Renal pelvis (tissue), 4 donors: ENCODE data around the gene KRT79. TPM values are rescaled to one million over a fixed set of nuclear protein-coding genes. Genes with fewer than 3 reads are reported as not detected.
"Not testable (repeated sequence)": the region's sequence is repeated elsewhere in the genome, so short reads cannot be mapped to it uniquely, and the experiment has no call there.

ENCODE experiments used
- DNase-seq: peaks from one replicate; pipeline ENCODE4 v3.0.0-alpha.2; 2013
- polyA plus RNA-seq, 3 donors: library from polyadenylated mRNA; unstranded; fragments of 120-200 nt; gene quantifications; one replicate each; pipeline ENCODE4 v1.2.1, GENCODE V29; 2013; ENCODE audit not compliant: insufficient read length in 3 of 3

The KRT79 gene
- polyA plus RNA-seq, 3 donors: not detected

DNA sequence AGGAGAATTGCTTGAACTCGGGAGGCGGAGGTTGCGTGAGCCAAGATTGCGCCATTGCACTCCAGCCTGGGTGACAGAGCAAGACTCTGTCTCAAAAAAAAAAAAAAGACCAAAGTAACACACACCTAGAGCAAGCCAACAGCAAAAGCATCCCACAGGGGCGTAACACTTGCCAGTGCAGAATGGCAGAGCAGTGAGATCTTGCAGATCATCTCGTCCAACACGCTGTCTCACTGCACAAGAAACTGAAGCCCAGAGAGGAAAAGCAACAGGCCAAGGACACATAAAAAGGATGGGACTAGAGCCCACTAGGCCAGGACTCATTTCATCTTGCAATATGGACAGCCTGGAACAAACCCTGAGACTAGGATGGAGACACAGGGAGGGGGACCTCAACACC is 27.4 kb upstream of the KRT79 start:
- DNase-seq: no peak

DNA sequence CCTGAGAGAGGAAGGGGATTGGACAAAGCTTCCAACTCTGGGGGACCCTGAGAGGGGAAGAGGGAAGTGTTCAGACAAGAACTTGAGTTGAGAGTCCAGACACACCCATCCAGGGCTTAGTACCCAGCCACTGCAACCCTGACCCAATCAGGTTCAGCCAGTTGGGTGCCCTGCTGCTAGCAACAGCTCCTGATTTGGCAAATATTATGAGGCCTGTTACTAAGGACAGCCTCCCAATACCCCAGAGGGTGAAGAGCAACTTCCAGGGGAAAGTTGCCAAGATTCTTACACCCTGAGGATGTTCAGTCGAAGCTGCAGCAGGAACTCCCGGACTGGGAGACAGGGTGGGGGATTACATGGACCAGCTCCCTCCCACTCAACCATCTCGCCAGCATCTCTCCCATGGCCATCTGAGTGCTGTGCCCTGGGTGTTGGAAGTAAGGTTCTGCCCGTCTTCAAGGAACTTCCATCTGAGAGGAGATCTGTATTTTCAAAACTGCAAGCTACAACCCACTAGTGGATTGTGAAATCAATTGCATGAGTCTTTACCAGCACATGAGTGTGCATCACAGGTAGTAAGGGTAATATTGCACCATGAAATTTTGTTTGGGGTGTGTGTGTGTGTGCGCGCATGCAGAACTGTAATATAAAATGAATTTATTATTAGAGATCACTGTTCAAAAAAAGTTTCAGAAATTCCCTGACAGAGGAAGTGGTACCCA is 26.2 kb upstream of the KRT79 start:
- no peak for DNase-seq

DNA sequence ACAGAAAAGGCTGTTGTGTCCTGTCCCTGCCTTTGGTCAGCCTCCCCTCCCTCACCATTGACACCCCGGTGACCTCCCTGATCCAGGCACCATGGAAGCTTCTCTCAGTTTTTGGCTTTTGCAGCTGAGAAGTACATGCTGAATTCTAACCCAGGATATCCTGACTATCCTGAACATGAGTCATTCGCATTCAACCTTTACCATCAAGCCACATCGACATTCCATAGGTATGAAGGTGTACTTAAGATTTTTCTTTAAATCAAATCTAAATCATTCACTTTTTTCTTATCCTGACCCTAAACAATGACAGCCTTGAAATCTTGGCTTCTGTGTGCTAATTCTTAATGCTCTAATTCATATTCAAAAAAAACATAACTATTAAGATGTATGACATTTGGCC is 23.4 kb upstream of the KRT79 start:
- DNase-seq: no peak

DNA sequence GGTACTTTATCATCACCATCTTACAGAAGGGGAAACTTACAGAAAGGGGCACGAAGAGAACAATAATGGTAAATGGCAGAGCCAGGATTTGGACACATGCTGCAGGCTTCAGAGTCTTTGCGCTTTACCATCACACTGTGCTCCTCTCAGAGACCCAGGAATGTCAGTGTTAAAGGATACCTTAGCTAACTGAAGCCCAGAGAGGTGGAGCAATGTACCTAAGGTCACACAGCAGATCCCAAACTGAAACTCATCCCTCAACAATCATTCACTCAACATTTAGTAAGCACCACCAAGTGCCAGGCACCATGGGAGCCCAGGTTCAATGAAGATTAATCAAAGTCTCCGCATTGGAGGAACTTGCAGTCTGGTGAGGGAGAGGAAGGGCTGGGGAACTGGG is 22.7 kb upstream of the KRT79 start:
- no peak for DNase-seq

DNA sequence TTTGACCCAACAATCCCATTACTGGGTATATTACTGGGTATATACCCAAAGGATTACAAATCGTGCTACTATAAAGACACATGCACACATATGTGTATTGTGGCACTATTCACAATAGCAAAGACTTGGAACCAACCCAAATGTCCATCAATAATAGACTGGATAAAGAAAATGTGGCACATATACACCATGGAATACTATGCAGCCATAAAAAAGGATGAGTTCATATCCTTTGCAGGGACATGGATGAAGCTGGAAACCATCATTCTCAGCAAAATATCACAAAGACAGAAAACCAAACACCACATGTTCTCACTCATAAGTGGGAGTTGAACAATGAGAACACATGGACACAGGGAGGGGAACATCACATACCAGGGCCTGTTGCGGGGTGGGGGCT is 22.0 kb upstream of the KRT79 start:
- not testable (repeated sequence) for DNase-seq

DNA sequence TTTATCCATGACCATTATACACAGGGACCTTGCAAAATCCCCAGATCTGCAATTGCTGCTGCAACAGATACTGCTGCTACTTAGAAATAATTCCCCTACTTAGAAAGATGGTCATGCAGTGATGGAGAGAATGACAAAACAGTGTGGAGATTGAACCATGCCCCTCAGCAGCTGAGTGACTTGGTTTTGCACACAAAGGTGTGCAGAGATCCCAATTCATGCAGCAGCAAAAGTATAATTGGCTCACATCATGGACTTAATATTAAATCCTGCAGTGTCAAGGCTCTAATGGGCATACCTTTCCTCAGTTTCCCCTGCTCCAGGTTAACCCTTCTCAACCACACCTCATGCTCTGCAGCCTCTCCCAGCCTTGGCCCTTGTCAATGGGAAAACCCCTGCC is 17.7 kb upstream of the KRT79 start:
- DNase-seq: no peak

DNA sequence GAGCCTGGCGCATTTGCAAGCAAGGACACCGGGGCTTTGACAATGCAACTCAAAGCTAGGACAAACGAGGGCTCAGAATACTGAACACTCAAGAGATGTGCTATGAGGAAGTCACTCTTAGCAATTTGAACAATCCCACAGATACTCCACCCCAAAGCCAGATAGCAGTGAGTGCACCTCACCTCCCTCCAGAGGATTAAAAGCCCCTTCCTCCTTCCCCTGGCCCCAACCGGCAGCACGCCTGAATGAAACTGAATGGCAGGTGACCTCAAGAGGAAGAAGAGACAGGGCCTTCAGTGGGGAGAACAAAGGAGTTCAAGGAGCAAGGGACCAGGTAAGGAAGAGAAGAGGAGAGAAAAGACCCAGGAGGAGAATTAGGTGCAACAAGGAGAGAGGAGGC is 16.6 kb upstream of the KRT79 start:
- no peak for DNase-seq

DNA sequence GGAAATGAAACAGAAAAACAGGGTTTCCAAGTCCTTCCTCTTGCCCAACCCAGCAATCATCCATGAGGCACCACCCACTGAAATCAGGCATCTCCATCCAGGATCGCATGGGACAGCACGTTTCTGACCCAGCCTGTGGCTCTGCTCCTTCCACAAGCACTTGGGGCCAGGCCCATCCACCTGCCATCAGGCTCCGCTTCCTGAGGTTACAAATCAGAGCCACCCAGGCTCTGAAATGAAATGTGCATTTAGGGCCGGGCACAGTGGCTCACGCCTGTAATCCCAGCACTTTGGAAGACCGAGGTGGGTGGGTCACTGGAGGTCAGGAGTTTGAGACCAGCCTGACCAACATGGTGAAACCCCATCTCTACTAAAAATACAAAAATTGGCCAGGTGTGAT is 15.4 kb upstream of the KRT79 start:
- no peak for DNase-seq

DNA sequence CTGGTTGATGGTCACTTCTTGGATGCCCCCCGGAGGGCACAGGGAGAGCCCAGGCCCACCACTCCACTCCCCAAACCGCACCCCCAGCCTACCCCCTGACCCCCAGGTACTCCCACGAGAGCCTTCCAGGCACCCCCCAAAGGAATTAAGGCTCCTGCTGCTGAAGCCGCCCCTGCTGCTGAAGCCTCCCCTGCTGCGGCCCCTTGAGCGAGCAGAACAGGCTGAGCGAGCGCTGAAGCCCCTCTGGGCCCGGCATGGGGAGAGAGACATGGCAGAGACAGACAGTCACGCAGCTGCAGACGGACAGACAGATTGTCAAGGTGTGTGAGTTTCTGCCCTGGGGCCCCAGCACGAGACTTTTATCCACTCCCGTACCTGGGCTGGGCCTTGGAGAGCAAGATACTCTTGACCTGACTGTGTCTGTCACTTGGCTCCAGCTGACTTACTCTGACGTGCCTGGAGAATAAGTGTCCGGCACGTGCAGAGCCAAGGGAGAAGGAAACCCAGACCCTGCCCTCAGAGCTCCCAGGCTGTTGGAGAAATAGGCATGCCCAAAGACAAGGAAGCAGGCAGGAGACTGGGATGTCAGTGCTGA is 14.6 kb upstream of the KRT79 start, which contains the start of gene KRT78:
KRT78 (minus strand) TSS at position 334 of the 595 bp plus-strand sequence; CDS start at position 270, 64 bp downstream.
- DNase-seq: no peak

DNA sequence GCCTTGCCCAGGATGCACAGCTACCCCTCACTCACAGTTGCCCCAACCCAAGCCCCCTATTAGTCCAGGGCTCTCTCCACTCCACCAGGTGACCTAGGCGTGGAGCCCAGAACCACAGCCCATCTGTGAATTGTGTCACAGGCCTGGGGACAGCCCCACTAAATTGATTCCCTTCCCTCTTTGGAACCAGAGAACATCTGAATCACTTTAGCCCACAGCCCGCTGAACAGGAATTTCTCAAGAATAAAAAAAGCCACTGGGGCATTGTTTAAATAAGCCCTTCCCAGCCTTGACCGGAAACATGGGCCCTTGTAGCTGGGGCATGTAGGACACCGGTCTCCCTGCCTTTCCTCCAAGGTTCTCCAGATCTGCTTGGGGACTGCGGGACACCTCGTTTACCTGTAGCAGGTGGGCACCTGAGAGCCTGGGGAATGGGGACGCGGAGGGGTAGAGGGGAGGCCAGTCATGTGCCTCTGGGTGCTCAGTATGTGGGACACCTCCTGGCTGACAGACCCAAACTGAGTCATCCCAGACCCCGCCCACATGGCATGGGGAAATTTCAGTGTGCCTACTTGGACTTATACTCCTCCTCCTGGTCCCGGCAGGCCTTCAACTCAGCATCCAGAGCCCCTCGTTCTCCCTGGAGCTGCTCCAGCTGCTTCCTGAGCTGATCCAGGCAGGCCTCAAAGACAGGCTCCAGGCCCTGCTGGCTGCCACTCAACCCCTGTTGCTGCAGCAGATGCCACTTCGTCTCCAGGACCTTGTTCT is 13.4 kb upstream of the KRT79 start:
- DNase-seq: no peak

DNA sequence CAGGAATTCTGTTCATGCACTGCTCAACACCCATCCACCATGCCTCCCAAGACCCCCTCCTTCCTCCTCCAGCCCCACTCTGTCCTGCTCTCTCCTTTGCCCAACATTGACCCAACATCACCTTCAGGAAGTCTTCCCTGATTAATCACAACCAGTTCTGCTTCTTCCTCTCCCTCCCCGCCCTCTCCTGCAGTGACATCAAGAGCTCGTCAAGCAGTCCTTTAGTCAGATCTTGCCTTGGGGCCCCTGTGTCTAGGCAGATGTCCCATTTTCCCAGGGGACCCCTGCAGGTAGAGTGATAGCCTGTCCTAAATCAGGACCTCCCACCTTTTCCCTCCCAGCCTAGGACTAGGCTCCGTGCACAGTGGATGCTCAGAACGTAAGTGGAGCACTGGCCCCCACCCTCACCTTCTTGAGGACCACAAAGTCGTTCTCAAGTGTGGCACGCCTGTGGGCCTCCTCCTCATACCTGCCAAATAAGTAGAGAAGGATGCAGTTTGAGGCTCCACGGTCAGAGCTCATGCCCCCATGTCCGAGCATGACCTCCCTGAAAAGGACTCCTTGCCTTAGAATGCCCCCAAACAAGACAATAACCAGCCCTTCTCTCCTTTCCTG is 12.4 kb upstream of the KRT79 start:
- no peak for DNase-seq

DNA sequence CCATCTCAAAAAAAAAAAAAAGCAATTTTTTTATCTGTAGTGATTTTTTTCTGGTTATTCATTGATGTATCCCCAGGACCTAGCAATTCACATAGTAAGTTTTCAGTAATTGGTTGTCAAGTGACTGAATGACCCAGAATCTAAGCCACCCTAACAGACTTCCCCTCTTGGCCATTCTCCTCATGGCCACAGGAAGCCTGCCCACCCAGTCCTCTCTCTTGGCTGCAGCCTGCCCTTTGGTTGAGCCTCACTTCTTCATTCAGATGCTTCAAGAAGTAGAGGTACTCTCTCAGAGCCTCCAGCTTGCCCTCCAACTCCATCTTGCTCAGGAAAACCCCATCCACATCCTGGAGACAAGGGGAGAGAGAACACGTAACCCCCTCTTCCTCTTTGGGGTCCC is 11.8 kb upstream of the KRT79 start:
- no peak for DNase-seq

DNA sequence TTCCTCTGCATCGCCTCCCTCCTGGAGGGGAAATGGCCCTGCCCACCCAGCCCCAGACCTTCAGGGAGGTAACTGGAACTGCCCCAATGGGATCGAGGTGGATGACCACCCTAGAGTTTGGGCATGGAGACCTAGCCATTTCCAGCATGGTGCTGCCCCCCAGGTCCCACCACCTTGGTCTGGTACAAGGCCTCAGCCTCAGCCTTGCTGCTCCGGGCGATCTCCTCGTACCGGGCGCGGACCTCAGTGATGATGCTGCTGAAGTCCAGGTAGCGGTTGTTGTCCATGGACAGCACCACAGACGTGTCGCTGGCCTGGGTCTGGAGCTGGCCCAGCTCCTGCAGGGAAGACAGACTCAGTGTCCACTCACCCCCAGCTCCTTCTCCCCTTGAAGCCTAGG is 10.3 kb upstream of the KRT79 start:
- no peak for DNase-seq

DNA sequence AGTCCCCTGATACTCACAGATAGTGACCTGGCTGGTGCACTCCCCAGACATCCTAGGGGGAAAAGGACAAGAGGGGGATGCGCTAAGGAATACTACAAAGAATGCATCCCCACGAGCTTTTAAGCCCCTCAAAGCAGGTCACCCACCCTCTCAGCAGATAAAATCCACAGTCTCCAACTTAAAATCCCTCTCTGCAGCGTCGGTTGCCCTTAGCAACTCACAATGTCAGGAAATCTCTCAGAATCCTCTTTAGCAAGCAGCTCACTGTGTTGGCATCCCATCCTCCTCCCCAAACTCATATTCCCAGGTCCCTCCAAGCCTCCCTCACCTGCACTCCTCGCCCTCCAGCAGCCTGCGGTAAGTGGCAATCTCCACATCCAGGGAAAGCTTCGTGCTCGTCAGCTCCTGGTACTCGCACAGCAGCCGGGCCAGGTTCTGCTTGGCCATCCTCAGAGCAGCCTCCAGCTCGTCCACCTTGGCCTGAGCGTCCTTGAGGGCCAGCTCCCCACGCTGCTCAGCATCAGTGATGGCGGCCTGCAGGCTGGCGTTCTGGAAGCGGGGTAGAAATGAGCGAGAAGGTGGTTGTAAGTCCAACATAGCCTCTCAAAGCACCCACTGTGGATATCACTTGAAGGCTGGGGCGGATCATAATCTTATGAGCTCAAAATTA is 5.5 kb upstream of the KRT79 start:
- DNase-seq: no peak

DNA sequence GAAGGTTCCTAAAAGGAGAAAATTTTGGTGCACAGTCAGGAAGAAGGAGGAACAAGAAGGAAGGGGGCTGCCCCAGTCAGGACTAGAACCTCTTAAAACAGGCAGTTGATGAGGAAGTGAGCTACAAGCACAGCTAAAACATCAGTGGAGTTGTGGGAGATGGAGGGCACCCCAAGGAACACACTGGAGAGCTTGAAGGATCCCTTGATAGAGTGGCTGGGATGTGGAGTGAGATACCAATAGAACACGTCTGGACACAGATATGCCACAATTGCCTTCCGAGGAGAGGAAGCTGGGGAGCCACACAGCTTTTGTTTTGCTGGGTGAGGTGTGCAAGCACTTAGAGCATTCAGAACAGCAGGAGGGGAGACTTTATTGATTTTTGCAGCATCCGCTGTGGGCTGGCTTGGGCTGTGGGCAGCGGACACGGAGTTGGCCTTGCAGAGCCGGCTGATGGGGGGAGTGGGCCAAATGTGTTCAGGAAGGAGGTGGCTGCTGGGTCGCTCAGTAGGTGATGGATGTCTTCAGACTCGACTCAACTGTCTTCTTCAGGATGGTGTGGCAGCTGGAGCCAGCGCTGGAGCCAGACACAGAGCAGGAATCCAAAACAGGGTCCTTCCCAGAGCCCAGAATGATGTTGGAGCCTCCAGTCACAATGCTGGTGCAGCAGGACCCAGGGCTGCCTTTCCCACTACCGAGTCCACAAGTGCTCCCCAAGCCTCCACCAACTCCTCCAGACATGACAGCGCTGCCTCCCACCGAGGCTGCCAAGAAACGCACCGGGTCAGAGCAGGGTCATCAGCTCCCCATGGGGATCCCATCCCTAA is 4.7 kb upstream of the KRT79 start:
- no peak for DNase-seq

DNA sequence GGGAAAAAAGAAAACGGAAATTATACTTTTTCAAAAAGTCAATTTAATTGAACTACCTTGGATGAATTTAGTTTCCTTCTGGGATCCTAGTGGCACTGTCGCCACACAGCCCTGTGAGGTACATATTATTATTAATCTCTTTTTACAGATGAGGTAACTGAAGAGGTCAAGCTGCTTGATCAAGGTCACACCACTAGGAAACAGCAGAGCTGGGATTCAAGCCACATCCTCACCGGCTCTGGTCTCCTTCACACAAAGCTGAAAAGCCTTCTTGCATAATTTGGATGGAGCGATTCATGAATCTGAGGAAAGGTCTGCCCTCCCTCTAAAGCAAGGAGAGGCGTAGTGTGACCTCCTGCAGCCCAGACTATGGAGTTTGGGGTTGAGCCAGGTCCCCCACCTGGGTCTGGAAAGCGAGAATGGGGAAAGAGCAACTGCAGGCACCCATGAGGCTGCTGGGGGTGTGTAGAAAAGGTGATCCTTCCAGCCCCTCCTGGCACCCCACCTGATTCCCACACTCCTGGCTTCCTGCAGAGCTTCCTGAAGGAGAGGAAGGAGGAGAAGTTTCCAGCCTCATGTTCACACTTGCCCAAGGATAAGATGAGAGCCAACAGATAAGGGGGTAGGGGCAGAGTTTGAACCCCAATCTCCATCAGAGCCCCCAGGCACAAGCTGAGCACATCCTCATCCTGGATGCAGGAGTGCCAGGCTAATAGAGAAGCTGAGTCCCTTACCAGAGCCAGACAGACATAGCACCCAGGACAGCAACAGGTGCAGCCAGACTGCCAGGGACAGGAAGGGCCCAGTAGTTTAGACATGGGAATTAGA is 3.9 kb upstream of the KRT79 start:
- no peak for DNase-seq

DNA sequence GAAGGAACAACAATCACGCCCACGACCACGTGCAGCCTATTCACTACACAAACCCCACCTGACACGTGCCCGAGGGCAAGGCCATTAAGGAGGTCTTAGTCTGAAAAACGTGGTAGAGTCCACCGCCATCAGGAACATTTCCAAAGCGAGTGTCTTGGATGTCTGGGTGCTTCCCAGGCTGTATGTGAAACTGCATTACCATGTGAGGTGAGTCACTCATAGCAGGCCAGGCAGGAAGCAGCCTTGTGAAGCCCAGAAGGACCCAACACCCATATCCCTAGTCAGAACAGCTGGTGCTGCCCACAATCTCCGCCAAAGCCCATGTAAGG is 3.3 kb upstream of the KRT79 start:
- DNase-seq: no peak

DNA sequence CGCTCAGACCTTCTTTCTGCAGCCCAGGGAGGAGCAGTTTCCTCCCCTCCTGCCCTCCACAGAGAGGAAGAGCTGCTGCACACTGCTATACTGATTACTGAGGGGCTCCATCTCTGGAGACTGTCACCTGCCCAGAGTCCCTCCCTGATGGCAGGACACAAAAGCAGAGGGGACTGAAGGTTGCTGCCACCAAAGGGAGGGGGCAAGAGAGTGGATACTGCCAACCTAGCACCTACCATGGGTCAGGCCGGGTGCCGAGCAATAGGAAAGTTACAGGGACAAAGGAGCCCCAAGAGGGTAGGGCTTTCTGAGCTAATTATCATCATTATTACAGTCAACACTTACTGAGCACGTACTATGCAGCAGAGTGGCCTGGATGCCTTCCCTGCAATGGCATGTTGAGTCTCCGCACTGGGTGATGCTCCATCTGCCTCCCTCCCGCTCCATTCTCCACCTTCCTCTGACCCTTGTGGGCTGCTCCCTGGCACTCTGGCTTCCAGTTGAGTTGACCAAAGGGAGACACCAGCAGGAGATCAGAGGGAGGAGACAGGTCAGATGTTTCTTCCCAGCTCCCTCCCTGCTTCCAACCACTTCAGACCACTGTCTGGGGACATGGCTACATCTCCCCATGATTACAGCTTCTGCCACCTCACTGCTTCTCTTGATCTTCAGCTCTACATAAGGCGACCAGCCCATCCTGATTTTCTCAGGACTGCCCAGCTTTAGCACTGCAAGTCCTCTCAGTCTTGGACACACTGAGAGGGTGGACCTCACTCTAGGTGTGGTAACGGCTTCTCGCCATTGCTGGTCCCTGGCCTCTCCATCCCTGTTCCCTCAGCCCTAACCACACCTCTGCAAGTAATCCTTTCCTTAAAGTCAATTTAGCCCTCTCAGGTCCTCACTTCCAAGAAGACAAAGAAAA is 2.6 kb upstream of the KRT79 start:
- no peak for DNase-seq

DNA sequence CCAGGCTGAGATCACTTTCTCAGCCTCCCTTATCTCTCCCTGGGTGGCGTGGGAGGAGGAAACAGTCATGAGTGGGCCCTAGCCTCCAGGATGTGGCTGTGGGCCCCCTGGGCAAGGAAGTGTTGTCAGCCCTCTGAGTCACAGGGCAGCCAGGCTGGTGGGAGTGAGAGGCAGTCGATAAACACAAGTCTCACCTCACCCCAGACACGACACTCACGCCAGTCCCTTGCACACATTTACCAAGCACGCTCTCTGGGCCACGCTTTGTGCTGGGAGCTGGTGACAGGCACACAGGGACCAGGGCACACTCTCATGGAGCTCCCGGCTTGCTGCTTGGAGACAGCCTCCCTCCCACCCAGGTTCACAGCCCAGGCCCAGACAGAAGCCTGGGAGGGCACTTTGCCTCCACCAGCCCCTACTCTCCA is 1.9 kb upstream of the KRT79 start:
- no peak for DNase-seq
